ENCODE measurements around the gene IGSF11. TPM values are rescaled to one million over a fixed set of nuclear protein-coding genes. Genes with fewer than 3 reads are reported as not detected.
A peak's percentile ranks its signal among the peaks of the same experiment; 100 is the strongest.

The IGSF11 gene
- total RNA-seq, 2 experiments from 2014 or later: 0.53 to 0.58 TPM

DNA sequence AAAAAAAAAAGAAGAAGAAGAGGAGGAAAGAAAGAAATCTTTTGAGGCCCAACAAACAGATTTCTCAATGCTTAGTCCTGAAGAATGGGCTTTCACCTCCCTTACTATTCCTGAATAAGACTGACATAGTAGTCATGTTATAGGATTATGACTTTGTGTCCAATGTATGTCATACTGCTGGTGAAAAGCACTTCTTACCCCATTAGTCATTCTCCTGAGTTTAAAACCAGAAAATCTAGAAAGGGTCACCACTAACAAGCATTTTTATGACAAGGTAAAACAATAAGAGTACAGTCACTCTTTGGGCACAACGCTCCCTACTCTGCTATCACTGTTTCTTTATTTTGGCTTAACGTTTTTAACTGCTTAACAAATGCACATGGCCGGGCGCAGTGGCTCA, 88.2 kb downstream of the IGSF11 start:
- no peaks in the 10 kb centered on the region for H3K9me3 Mint-ChIP-seq
- H3K27me3 Mint-ChIP-seq: no peaks in the 10 kb centered on the region
- CTCF ChIA-PET: no interaction called here
- Histone ChIP-seq H3K4me3 (ENCODE audit: low read length) (no peak overlapping the region), H3K36me3 (ENCODE audit: insufficient read depth, low read length) (no peaks in the 10 kb centered on the region), H3K27me3 (ENCODE audit: control insufficient read depth in 1 of 2, insufficient read depth in 2 of 2, low read length in 2 of 2) (no peaks in the 10 kb centered on the region), H3K9me3 (ENCODE audit: control insufficient read depth in 1 of 2, insufficient read depth in 1 of 2, low read length in 2 of 2) (no peaks in the 10 kb centered on the region), H3K27ac (ENCODE audit: low read depth in 1 of 2, low read length in 2 of 2) (no peak overlapping the region), H3K4me1 (ENCODE audit: insufficient read depth, low read length) (peaks cover 18% of the 10 kb centered on the region)
- peaks cover 71% of the 10 kb centered on the region for H3K4me1 Mint-ChIP-seq (ENCODE audit: low read depth)
- intact Hi-C loops (cut with DNase I, micrococcal nuclease): loop anchor here in 1 of 2 experiments (10.0 kb wide), 1 partner anchor 88 kb away; the partner anchor contains the start of gene IGSF11
- no peaks in the 10 kb centered on the region for H3K36me3 Mint-ChIP-seq (ENCODE audit: low read depth)
- DNase-seq: no peak
- ATAC-seq (ENCODE audit: poor library complexity): no peak
- TF ChIP-seq, protein P1, sequence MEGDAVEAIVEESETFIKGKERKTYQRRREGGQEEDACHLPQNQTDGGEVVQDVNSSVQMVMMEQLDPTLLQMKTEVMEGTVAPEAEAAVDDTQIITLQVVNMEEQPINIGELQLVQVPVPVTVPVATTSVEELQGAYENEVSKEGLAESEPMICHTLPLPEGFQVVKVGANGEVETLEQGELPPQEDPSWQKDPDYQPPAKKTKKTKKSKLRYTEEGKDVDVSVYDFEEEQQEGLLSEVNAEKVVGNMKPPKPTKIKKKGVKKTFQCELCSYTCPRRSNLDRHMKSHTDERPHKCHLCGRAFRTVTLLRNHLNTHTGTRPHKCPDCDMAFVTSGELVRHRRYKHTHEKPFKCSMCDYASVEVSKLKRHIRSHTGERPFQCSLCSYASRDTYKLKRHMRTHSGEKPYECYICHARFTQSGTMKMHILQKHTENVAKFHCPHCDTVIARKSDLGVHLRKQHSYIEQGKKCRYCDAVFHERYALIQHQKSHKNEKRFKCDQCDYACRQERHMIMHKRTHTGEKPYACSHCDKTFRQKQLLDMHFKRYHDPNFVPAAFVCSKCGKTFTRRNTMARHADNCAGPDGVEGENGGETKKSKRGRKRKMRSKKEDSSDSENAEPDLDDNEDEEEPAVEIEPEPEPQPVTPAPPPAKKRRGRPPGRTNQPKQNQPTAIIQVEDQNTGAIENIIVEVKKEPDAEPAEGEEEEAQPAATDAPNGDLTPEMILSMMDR (IDR thresholded peaks at IDR 0.05): no peak
- no peak overlapping the region for H3K4me3 Mint-ChIP-seq
- no peak overlapping the region for H3K27ac Mint-ChIP-seq
- POLR2A ChIA-PET: interaction anchor here (1.8 kb wide), 1 partner anchor 9 kb away, joined by 5 read pairs; no protein-coding TSS in a partner anchor

DNA sequence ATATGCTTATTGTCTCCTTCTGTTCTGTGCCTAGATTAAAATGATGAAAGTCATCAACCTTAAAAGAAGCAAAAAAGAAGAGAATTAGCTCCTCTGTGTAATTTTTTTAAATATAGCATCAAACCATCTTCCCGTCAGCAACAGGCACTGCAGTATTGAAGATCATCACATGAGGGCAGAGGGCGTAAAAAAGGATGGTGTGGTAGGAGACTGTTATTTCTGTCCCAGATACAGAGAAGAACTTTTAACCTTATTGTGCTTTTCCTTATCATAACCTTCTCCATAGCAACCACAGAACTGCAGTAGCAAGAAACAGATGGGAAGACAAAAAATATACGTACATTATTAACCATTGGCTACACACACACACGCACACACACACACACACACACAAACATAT, 88.8 kb downstream of the IGSF11 start:
- no peak overlapping the region for H3K4me3 ChIP-seq (ENCODE audit: low read length)
- H3K27ac ChIP-seq (ENCODE audit: low read depth in 1 of 2, low read length in 2 of 2): no peak overlapping the region
- Mint-ChIP-seq H3K36me3 (ENCODE audit: low read depth) (no peaks in the 10 kb centered on the region), H3K4me3 (no peak overlapping the region), H3K4me1 (ENCODE audit: low read depth) (peaks cover 71% of the 10 kb centered on the region), H3K9me3 (no peaks in the 10 kb centered on the region), H3K27me3 (no peaks in the 10 kb centered on the region), H3K27ac (peak overlapping the region; percentile 5)
- H3K4me1 ChIP-seq (ENCODE audit: insufficient read depth, low read length): peaks cover 18% of the 10 kb centered on the region
- ATAC-seq (ENCODE audit: poor library complexity) (peak; percentile 32), DNase-seq (no peak)
- no peaks in the 10 kb centered on the region for H3K36me3 ChIP-seq (ENCODE audit: insufficient read depth, low read length)
- TF ChIP-seq, protein P1 (IDR thresholded peaks at IDR 0.05): no peak
- POLR2A ChIA-PET: no interaction called here
- intact Hi-C loops (cut with DNase I, micrococcal nuclease): loop anchor here in 1 of 2 experiments (10.0 kb wide), 1 partner anchor 89 kb away; the partner anchor contains the start of gene IGSF11
- H3K9me3 ChIP-seq (ENCODE audit: control insufficient read depth in 1 of 2, insufficient read depth in 1 of 2, low read length in 2 of 2): no peaks in the 10 kb centered on the region
- CTCF ChIA-PET: no interaction called here
- no peaks in the 10 kb centered on the region for H3K27me3 ChIP-seq (ENCODE audit: control insufficient read depth in 1 of 2, insufficient read depth in 2 of 2, low read length in 2 of 2)

DNA sequence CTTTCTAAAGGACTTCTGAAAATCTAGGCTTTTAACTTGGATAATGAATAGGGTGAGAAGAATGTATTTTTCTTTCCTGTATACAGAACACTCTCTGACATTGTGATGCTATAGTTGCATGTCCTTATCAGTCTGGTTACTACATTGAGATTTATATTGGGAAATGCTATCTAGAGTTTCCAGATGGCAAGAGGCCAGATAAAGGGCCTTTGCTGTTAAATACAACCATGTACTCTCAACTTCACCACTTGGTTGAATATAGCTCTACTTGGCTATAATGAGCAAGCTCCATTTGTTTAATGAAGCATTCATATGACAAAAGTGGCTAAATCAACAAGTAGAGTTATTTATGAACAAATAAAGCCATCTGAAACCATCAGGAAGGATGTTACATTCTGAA, 91.0 kb downstream of the IGSF11 start:
- peaks cover 2% of the 10 kb centered on the region for H3K9me3 Mint-ChIP-seq
- H3K36me3 Mint-ChIP-seq (ENCODE audit: low read depth): no peaks in the 10 kb centered on the region
- Histone ChIP-seq H3K4me3 (ENCODE audit: low read length) (no peak overlapping the region), H3K27ac (ENCODE audit: low read depth in 1 of 2, low read length in 2 of 2) (no peak overlapping the region), H3K27me3 (ENCODE audit: control insufficient read depth in 1 of 2, insufficient read depth in 2 of 2, low read length in 2 of 2) (no peaks in the 10 kb centered on the region), H3K36me3 (ENCODE audit: insufficient read depth, low read length) (no peaks in the 10 kb centered on the region), H3K9me3 (ENCODE audit: control insufficient read depth in 1 of 2, insufficient read depth in 1 of 2, low read length in 2 of 2) (no peaks in the 10 kb centered on the region), H3K4me1 (ENCODE audit: insufficient read depth, low read length) (peaks cover 11% of the 10 kb centered on the region)
- intact Hi-C loops (cut with DNase I, micrococcal nuclease): loop anchor here in 1 of 2 experiments (10.0 kb wide), 1 partner anchor 91 kb away; the partner anchor contains the start of gene IGSF11
- no peaks in the 10 kb centered on the region for H3K27me3 Mint-ChIP-seq
- no peak for ATAC-seq (ENCODE audit: poor library complexity)
- ChIA-PET CTCF (no interaction called here), POLR2A (interaction anchor here (1.5 kb wide), 1 partner anchor 12 kb away, joined by 3 read pairs; no protein-coding TSS in a partner anchor)
- H3K4me1 Mint-ChIP-seq (ENCODE audit: low read depth): peaks cover 59% of the 10 kb centered on the region
- H3K27ac Mint-ChIP-seq: peak overlapping the region; percentile 49
- TF ChIP-seq, protein P1 (IDR thresholded peaks at IDR 0.05): no peak
- H3K4me3 Mint-ChIP-seq: no peak overlapping the region
- no peak for DNase-seq
